HepG2 (cell line): ENCODE measurements around the gene PIANP. TPM values are rescaled to one million over a fixed set of nuclear protein-coding genes. Genes with fewer than 3 reads are reported as not detected.

ENCODE experiments used
- ELF3 ChIP-seq: IDR thresholded peaks from 2 replicates; pipeline ENCODE4 v1.6.1; 2016; ENCODE audit warnings: missing genetic modification reagents, missing compliant biosample characterization
- HNRNPH1 ChIP-seq: fragments of 200-400 bp; formaldehyde crosslinking; optimal IDR thresholded peaks from 2 replicates; pipeline ENCODE3; 2017; ENCODE audit warnings: mild to moderate bottlenecking, low read depth, low read length
- SOX5 ChIP-seq: IDR thresholded peaks from 2 replicates; pipeline ENCODE4 v1.6.1; 2016; ENCODE audit warnings: borderline replicate concordance
- TCF7L2 ChIP-seq: IDR thresholded peaks from 2 replicates; pipeline ENCODE4 v1.6.1; 2011; ENCODE audit warnings: mild to moderate bottlenecking, low read depth, low read length, moderate library complexity
- TOE1 ChIP-seq: sonication (generic); formaldehyde crosslinking; IDR thresholded peaks from 2 replicates; pipeline ENCODE4 v1.4.0; 2020; ENCODE audit warnings: mild to moderate bottlenecking, missing genetic modification reagents
- ZBTB8A ChIP-seq: sonication (generic); formaldehyde crosslinking; IDR thresholded peaks from 2 replicates; pipeline ENCODE4 v1.4.0; 2020; ENCODE audit warnings: mild to moderate bottlenecking, low read depth, missing genetic modification reagents, borderline replicate concordance
- ZFAT ChIP-seq: sonication (generic); formaldehyde crosslinking; conservative IDR thresholded peaks from 2 replicates; pipeline ENCODE4 v1.8.1; 2023; ENCODE audit warnings: missing genetic modification reagents, inconsistent platforms
- ZNF205 ChIP-seq: IDR thresholded peaks from 2 replicates; pipeline ENCODE4 v1.6.1; 2018; ENCODE audit warnings: missing biosample characterization, missing genetic modification reagents
- ZNF232 ChIP-seq: sonication (generic); formaldehyde crosslinking; IDR thresholded peaks from 2 replicates; pipeline ENCODE4 v1.4.0; 2020; ENCODE audit warnings: missing genetic modification reagents, borderline replicate concordance
- ZNF468 ChIP-seq: sonication (generic); formaldehyde crosslinking; IDR thresholded peaks from 2 replicates; pipeline ENCODE4 v1.8.0; 2022; ENCODE audit warnings: mild to moderate bottlenecking, moderate library complexity, missing genetic modification reagents
- ZNF761 ChIP-seq: sonication (generic); formaldehyde crosslinking; conservative IDR thresholded peaks from 2 replicates; pipeline ENCODE4 v1.4.0; 2020; ENCODE audit warnings: mild to moderate bottlenecking, missing genetic modification reagents
- polyA plus RNA-seq, 8 experiments: library from polyadenylated mRNA; depleted of rRNA in 3 of 8; stranded (reverse) in 7 of 8; unstranded in 1 of 8; fragments of >200 nt; fragmentation: Illumina TruSeq in 4 of 8; extraction: Trizol in 4 of 8; gene quantifications; 2 replicates each; pipeline versions ENCODE4 v1.2.1 to v1.2.3, GENCODE V29; 2011 to 2016; ENCODE audit warnings: low read depth in 4 of 8, missing spikeins in 1 of 8, mixed read lengths in 1 of 8; ENCODE audit not compliant: insufficient read depth in 1 of 8
- total RNA-seq, 5 experiments: library from RNA; depleted of rRNA; stranded (reverse); fragments of >200 nt; fragmentation: Illumina TruSeq; extraction: Trizol; gene quantifications; 2 replicates each; pipeline ENCODE4 v1.2.3, GENCODE V29; 2016; ENCODE audit warnings: low read depth in 1 of 5
- TF ChIP-seq, protein P1 (sequence below): sonication (generic); formaldehyde crosslinking; IDR thresholded peaks from 2 replicates; pipeline ENCODE4 v1.8.1; 2023; ENCODE audit warnings: mild to moderate bottlenecking, missing genetic modification reagents
- TF ChIP-seq, protein P2 (sequence below): sonication (generic); formaldehyde crosslinking; IDR thresholded peaks from 2 replicates; pipeline ENCODE4 v1.4.0; 2020; ENCODE audit warnings: mild to moderate bottlenecking, missing genetic modification reagents
- TF ChIP-seq, protein P3 (sequence below): sonication (generic); formaldehyde crosslinking; IDR thresholded peaks from 2 replicates; pipeline ENCODE4 v1.8.1; 2023; ENCODE audit warnings: missing genetic modification reagents, inconsistent platforms, borderline replicate concordance
- TF ChIP-seq, protein P4 (sequence below): sonication (generic); formaldehyde crosslinking; IDR thresholded peaks from 2 replicates; pipeline ENCODE4 v1.4.0; 2020; ENCODE audit warnings: mild to moderate bottlenecking, missing genetic modification reagents
- TF ChIP-seq, protein P5 (sequence below): sonication (generic); formaldehyde crosslinking; IDR thresholded peaks from 2 replicates; pipeline ENCODE4 v1.8.0; 2022; ENCODE audit warnings: mild to moderate bottlenecking, missing genetic modification reagents, moderate library complexity
- TF ChIP-seq, protein P6 (sequence below): sonication (generic); formaldehyde crosslinking; IDR thresholded peaks from 2 replicates; pipeline ENCODE4 v1.5.0; 2020; ENCODE audit warnings: missing genetic modification reagents
- TF ChIP-seq, protein P7 (sequence below): IDR thresholded peaks from 2 replicates; pipeline ENCODE4 v1.6.1; 2016; ENCODE audit warnings: missing biosample characterization, missing genetic modification reagents, low read depth

PIANP gene
- total and polyA plus RNA-seq, 2 of the 13 experiments (the other 11 are each of a cell fraction or from before 2014, with no cell fraction given), result not detected

DNA sequence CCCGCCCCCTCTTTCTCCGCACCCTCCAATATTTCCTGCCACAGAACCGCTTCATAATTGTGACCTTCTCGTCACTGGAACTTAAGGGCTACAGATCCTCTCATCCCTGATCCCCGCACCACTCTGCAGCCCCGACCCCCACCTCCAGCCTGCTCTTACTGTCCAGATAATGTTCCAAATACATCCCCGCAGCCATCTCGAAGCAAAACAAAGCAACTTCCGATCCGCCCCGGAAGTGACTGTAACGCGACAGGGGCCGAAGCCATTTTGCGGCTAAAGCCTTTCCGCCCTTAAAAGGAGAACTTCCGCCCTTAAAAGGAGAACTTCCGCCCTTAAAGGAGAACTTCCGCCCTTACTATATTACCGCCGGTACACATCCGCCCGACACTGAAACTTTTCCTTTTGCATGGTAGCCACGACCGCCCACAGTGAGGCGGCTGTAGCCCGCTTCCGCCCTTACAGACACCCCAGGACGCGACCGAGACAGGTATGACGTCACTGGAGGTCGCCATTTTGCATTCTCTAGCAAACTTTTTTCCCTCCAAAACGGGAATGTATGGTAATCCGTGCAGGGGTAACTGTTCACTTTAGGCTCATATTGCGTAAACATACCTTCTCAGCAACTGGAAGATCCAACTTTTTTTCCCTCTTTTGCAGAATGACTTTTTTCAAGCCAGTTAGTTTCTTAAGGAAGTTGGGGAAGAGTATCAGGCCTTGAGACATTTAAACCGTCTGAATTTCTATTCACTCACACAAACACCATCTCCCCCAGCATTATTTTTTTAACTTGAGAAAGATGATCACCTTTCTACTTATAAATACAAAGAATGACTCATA is 37.5 kb downstream of the PIANP start, which contains the start of gene ING4 (continued):
- TF ChIP-seq, protein P1, sequence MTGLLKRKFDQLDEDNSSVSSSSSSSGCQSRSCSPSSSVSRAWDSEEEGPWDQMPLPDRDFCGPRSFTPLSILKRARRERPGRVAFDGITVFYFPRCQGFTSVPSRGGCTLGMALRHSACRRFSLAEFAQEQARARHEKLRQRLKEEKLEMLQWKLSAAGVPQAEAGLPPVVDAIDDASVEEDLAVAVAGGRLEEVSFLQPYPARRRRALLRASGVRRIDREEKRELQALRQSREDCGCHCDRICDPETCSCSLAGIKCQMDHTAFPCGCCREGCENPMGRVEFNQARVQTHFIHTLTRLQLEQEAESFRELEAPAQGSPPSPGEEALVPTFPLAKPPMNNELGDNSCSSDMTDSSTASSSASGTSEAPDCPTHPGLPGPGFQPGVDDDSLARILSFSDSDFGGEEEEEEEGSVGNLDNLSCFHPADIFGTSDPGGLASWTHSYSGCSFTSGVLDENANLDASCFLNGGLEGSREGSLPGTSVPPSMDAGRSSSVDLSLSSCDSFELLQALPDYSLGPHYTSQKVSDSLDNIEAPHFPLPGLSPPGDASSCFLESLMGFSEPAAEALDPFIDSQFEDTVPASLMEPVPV (CRISPR knock-in tag), result no peak
- TF ChIP-seq ZFAT (CRISPR knock-in tag) (no peak), ZNF761 (no peak), TOE1 (CRISPR knock-in tag) (no peak), ZBTB8A (CRISPR knock-in tag) (no peak), ELF3 (CRISPR knock-in tag) (peak; percentile 79; the same call in 1 of the 2 replicates), ZNF205 (CRISPR knock-in tag) (no peak), ZNF468 (CRISPR knock-in tag) (no peak), SOX5 (CRISPR knock-in tag) (peak; percentile 55), ZNF232 (CRISPR knock-in tag) (no peak), TCF7L2 (no peak), HNRNPH1 (no peak)
- TF ChIP-seq, protein P2, sequence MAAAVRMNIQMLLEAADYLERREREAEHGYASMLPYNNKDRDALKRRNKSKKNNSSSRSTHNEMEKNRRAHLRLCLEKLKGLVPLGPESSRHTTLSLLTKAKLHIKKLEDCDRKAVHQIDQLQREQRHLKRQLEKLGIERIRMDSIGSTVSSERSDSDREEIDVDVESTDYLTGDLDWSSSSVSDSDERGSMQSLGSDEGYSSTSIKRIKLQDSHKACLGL (CRISPR knock-in tag), result no peak
- TF ChIP-seq, protein P3, sequence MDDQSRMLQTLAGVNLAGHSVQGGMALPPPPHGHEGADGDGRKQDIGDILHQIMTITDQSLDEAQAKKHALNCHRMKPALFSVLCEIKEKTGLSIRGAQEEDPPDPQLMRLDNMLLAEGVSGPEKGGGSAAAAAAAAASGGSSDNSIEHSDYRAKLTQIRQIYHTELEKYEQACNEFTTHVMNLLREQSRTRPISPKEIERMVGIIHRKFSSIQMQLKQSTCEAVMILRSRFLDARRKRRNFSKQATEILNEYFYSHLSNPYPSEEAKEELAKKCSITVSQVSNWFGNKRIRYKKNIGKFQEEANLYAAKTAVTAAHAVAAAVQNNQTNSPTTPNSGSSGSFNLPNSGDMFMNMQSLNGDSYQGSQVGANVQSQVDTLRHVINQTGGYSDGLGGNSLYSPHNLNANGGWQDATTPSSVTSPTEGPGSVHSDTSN (CRISPR knock-in tag), result no peak
- TF ChIP-seq, protein P4, sequence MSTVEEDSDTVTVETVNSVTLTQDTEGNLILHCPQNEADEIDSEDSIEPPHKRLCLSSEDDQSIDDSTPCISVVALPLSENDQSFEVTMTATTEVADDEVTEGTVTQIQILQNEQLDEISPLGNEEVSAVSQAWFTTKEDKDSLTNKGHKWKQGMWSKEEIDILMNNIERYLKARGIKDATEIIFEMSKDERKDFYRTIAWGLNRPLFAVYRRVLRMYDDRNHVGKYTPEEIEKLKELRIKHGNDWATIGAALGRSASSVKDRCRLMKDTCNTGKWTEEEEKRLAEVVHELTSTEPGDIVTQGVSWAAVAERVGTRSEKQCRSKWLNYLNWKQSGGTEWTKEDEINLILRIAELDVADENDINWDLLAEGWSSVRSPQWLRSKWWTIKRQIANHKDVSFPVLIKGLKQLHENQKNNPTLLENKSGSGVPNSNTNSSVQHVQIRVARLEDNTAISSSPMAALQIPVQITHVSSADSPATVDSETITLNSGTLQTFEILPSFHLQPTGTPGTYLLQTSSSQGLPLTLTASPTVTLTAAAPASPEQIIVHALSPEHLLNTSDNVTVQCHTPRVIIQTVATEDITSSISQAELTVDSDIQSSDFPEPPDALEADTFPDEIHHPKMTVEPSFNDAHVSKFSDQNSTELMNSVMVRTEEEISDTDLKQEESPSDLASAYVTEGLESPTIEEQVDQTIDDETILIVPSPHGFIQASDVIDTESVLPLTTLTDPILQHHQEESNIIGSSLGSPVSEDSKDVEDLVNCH (CRISPR knock-in tag), result no peak
- TF ChIP-seq, protein P5, sequence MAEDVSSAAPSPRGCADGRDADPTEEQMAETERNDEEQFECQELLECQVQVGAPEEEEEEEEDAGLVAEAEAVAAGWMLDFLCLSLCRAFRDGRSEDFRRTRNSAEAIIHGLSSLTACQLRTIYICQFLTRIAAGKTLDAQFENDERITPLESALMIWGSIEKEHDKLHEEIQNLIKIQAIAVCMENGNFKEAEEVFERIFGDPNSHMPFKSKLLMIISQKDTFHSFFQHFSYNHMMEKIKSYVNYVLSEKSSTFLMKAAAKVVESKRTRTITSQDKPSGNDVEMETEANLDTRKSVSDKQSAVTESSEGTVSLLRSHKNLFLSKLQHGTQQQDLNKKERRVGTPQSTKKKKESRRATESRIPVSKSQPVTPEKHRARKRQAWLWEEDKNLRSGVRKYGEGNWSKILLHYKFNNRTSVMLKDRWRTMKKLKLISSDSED (CRISPR knock-in tag), result no peak
- TF ChIP-seq, protein P6, sequence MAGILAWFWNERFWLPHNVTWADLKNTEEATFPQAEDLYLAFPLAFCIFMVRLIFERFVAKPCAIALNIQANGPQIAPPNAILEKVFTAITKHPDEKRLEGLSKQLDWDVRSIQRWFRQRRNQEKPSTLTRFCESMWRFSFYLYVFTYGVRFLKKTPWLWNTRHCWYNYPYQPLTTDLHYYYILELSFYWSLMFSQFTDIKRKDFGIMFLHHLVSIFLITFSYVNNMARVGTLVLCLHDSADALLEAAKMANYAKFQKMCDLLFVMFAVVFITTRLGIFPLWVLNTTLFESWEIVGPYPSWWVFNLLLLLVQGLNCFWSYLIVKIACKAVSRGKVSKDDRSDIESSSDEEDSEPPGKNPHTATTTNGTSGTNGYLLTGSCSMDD, result no peak
- TF ChIP-seq, protein P7, sequence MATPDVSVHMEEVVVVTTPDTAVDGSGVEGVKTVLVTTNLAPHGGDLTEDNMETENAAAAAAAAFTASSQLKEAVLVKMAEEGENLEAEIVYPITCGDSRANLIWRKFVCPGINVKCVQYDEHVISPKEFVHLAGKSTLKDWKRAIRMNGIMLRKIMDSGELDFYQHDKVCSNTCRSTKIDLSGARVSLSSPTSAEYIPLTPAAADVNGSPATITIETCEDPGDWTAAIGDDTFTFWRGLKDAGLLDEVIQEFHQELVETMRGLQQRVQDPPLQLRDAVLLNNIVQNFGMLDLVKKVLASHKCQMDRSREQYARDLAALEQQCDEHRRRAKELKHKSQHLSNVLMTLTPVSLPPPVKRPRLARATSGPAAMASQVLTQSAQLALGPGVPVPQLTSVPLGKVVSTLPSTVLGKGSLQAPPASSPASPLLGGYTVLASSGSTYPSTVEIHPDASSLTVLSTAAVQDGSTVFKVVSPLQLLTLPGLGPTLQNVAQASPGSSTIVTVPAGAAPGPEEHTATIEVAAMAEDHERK, result peak; percentile 66
